Nephron (organoid): ENCODE results near the gene ANO4.

ENCODE experiments used
- H3K27ac Mint-ChIP-seq, 3 experiments: 2 replicates each; pipeline ENCODE4 v1.8.0; 2020; ENCODE audit warnings: mixed read lengths in 3 of 3, mild to moderate bottlenecking in 2 of 3, moderate library complexity in 1 of 3
- H3K27me3 Mint-ChIP-seq: 2 replicates; pipeline ENCODE4 v1.8.0; 2021; ENCODE audit warnings: low read depth, mild to moderate bottlenecking, moderate library complexity, mixed read lengths
- H3K36me3 Mint-ChIP-seq: 2 replicates; pipeline ENCODE4 v1.8.0; 2020; ENCODE audit warnings: low read depth, mixed read lengths
- H3K4me1 Mint-ChIP-seq: 2 replicates; pipeline ENCODE4 v1.8.0; 2020; ENCODE audit warnings: mixed read lengths
- H3K4me3 Mint-ChIP-seq, 3 experiments: 2 replicates each; pipeline ENCODE4 v1.8.0; 2020; ENCODE audit warnings: mild to moderate bottlenecking in 3 of 3, mixed read lengths in 3 of 3, moderate library complexity in 2 of 3
- H3K9me3 Mint-ChIP-seq: 2 replicates; pipeline ENCODE4 v1.8.0; 2020; ENCODE audit warnings: mixed read lengths
- CTCF ChIP-seq, 3 experiments: fragments of 200-600 bp; sonication (generic); IDR thresholded peaks; one replicate each; pipeline ENCODE4 v1.5.0; 2021; ENCODE audit warnings: antibody characterized with exemption in 3 of 3; ENCODE audit not compliant: unreplicated experiment in 3 of 3

ANO4 gene

GRCh38 chr12:100991102-100991501 is 196.5 kb downstream of the ANO4 start:
- H3K4me3 Mint-ChIP-seq: no peak overlapping the region
- H3K27me3 Mint-ChIP-seq: no peaks in the 10 kb centered on the region
- peaks cover 22% of the 10 kb centered on the region for H3K4me1 Mint-ChIP-seq
- peaks cover 3% of the 10 kb centered on the region for H3K9me3 Mint-ChIP-seq
- no peak for TF ChIP-seq CTCF (IDR thresholded peaks at IDR 0.05; ENCODE audit: unreplicated experiment in 3 of 3)
- H3K27ac Mint-ChIP-seq: no peak overlapping the region
- H3K36me3 Mint-ChIP-seq: no peaks in the 10 kb centered on the region

DNA sequence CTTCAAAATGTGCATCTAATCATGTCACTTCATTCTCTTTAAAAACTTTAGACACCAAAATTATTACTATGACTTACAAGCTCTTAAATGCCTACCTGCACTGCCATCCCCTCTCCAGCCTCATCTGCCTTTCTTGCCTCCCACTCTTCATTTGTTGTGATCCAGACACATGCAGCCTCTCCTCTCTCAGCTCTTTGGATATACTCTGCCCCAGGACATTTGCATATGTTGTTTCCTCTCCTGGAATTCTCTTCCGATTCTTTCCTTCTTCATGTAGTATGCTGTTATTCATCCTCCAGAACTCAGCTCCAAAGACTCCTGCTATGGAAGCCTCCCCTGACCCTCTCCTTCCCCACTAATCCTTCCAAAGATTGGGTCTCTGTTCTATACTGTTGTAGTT is 197.6 kb downstream of the ANO4 start:
- Mint-ChIP-seq H3K36me3 (no peaks in the 10 kb centered on the region), H3K27ac (no peak overlapping the region), H3K9me3 (peaks cover 3% of the 10 kb centered on the region), H3K27me3 (no peaks in the 10 kb centered on the region), H3K4me1 (peaks cover 11% of the 10 kb centered on the region), H3K4me3 (no peak overlapping the region)
- TF ChIP-seq CTCF (IDR thresholded peaks at IDR 0.05; ENCODE audit: unreplicated experiment in 3 of 3): no peak

DNA sequence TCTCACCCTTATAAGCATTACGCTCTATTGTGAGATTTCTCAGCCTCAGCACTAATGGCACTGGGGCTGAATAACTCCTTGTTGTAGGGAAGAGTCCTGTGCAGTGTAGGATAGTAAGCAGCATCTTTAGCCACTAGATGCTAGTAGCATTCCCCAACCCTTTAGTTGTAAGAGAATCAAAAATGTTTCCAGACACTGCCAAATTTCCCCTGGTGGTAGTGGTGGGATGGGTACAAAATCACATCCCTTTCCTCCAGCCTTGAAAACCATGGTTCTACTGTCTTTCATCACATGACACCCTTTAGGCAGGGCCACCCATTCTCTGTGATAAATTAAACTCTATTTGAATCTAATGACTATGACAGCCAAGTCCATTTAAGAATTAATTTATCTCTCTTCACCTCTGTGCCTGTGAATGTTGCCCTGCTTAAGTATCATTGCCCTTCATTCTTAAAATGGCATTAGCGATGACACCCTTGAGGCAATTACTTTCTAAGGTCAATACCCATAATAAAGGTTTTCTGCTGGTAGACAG is 199.4 kb downstream of the ANO4 start:
- Mint-ChIP-seq H3K9me3 (peaks cover 3% of the 10 kb centered on the region), H3K4me3 (no peak overlapping the region), H3K27ac (no peak overlapping the region), H3K4me1 (no peaks in the 10 kb centered on the region), H3K36me3 (no peaks in the 10 kb centered on the region), H3K27me3 (no peaks in the 10 kb centered on the region)
- no peak for TF ChIP-seq CTCF (IDR thresholded peaks at IDR 0.05; ENCODE audit: unreplicated experiment in 3 of 3)

DNA sequence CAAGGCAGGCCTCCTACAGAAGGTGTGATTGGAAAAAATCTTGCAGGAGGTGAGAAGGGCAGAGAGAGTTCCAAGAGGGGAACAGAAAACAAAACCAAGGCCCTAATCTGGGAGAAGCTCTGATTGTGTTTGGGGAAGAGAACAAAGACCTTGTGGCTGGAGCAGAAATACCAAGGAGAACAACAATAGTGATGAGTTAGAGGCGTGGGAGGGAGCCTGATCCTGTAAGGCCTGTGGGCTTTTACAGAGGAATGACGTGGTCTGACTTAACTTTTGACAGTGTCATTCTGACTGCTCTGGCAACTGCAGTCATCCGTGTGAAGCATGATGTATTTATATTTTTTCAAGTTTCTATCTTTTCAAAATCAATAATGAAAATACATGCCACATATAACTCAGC is 200.6 kb downstream of the ANO4 start:
- H3K27me3 Mint-ChIP-seq: no peaks in the 10 kb centered on the region
- no peaks in the 10 kb centered on the region for H3K9me3 Mint-ChIP-seq
- no peaks in the 10 kb centered on the region for H3K4me1 Mint-ChIP-seq
- H3K36me3 Mint-ChIP-seq: no peaks in the 10 kb centered on the region
- no peak overlapping the region for H3K27ac Mint-ChIP-seq
- H3K4me3 Mint-ChIP-seq: no peak overlapping the region
- no peak for TF ChIP-seq CTCF (IDR thresholded peaks at IDR 0.05; ENCODE audit: unreplicated experiment in 3 of 3)

DNA sequence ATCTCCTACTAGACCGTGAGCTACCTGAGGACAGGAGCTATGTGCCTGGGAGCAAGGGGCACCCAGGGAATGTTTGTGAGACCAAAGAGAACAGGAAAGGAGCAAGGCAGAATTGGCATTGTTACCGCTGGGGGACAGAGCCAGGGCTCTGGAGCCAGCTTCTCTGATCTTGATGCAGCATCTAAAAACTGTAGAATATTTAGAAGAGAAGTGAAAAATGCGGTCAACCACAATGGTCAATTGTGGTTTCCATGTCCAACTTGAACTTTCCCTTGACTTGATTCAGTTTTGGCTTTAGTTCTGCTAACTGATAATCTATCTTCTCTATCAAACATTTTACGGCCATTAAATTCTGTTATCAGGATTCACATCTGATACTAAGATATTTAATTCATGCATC is 201.2 kb downstream of the ANO4 start:
- no peaks in the 10 kb centered on the region for H3K27me3 Mint-ChIP-seq
- no peaks in the 10 kb centered on the region for H3K4me1 Mint-ChIP-seq
- H3K4me3 Mint-ChIP-seq: no peak overlapping the region
- no peak for TF ChIP-seq CTCF (IDR thresholded peaks at IDR 0.05; ENCODE audit: unreplicated experiment in 3 of 3)
- H3K36me3 Mint-ChIP-seq: no peaks in the 10 kb centered on the region
- H3K9me3 Mint-ChIP-seq: no peaks in the 10 kb centered on the region
- no peak overlapping the region for H3K27ac Mint-ChIP-seq

- Mint-ChIP-seq H3K9me3 (no peaks in the 10 kb centered on the region), H3K27me3 (no peaks in the 10 kb centered on the region), H3K36me3 (no peaks in the 10 kb centered on the region), H3K4me3 (no peak overlapping the region), H3K4me1 (peaks cover 7% of the 10 kb centered on the region), H3K27ac (no peak overlapping the region)
- no peak for TF ChIP-seq CTCF (IDR thresholded peaks at IDR 0.05; ENCODE audit: unreplicated experiment in 3 of 3)
Measured at GRCh38 chr12:101001669-101002068, 207.1 kb downstream of the ANO4 start.
